ENCODE data around the gene AP3B1.

GRCh38 chr5:77995793-77996409 is 298.6 kb downstream of the AP3B1 start:
- TF ChIP-seq CTCF (IDR thresholded peaks at IDR 0.05; ENCODE audit: low read depth, low read length) (no peak), EZH2phosphoT487 (IDR thresholded peaks at IDR 0.05; ENCODE audit: low read depth) (no peak)

Data from OCI-LY3 (cell line).